Measurements from ENCODE around the gene LEMD3. TPM values are rescaled to one million over a fixed set of nuclear protein-coding genes. Genes with fewer than 3 reads are reported as not detected.

The LEMD3 gene
- 18.0 and 29.1 TPM in 2 replicates for total RNA-seq

DNA sequence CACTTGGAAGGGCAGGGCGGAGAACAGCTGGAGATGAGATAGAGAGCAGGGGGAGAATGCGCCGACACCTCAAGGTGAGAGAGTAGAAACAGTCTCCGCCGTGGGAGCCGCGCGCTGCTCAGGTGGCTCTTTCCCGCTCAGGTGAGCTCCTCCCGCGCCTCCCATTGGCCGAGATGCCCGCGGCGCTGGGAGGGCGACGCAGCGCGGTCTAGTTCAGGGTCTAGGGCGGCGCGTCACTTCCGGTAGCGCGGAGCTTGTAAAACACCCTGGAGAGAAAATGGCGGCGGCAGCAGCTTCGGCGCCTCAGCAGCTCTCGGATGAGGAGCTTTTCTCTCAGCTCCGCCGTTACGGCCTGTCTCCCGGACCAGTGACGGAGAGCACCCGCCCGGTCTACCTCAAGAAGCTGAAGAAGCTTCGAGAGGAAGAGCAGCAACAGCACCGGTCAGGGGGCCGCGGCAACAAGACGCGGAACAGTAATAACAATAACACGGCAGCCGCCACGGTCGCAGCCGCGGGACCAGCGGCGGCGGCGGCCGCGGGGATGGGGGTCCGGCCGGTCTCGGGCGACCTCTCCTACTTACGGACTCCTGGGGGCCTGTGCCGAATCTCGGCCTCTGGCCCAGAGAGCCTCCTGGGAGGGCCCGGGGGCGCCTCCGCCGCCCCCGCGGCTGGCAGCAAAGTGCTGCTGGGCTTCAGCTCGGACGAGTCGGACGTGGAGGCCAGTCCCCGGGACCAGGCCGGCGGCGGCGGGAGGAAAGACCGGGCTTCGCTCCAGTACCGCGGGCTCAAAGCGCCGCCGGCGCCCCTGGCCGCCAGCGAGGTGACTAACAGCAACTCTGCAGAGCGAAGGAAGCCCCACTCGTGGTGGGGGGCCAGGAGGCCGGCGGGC lies at the start of gene LEMD3:
LEMD3 (plus strand) TSS at position 264 of the 889 bp plus-strand sequence; CDS start at position 278, 14 bp downstream.

GRCh38 chr12:65121049-65121955 lies 48.1 kb upstream of the LEMD3 start, which contains the start of gene WIF1:
Gene WIF1, minus strand, starts transcription at chr12:65121305. Its CDS starts 114 bp downstream, at chr12:65121191.

DNA sequence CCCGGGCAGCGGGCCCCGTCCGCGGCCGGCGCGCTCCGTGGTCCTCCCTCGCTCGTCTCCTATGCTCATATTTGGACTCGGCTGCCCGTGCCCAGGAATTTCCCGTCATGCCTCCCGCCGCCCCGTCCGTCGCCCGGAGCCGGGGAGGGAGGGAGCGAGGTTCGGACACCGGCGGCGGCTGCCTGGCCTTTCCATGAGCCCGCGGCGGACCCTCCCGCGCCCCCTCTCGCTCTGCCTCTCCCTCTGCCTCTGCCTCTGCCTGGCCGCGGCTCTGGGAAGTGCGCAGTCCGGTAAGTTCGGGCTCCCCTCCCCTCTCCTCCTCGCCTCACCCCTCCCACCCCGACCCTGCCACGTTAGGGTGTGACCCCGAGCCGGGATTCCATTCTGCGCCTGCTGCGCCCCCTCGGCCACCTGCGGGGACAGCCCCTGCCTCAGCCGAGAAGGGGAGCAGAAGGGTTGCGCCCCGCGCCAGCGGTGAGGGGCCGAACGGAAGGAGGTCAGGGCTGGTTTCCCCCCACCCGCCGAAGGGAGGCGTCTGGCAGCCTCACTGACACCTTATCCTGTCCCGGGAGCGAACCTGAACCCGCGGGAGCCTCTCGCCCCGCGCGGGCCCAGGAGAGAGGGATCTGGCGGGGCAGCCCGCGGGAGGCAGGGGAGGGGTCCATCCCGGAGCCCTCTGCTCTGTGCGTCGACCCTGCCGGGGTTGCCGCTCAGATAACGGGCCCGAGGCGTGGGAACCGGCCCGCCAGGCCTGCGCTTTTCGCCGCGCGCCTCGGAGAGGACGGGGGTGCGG lies 109.4 kb downstream of the LEMD3 start, which contains the start of gene MSRB3:
MSRB3 (plus strand) TSS at position 108 of the 793 bp plus-strand sequence. CDS start 29,897 bp downstream, outside the sequence.

Other genes with a start within 250 kb of the LEMD3 start
- not detected in 2 replicates for gene WIF1, start 48.3 kb upstream of the LEMD3 start, total RNA-seq
- 27.2 and 54.8 TPM in 2 replicates for gene MSRB3, start 109.1 kb downstream of the LEMD3 start, total RNA-seq